Gastroesophageal sphincter (tissue), 4 donors: Measurements from ENCODE around the gene TMEM184A. TPM values are rescaled to one million over a fixed set of nuclear protein-coding genes. Genes with fewer than 3 reads are reported as not detected.

Experiments
- ATAC-seq: fragments of 150-250 bp; one replicate; pipeline ENCODE4 v1.9.1; 2016; ENCODE audit warnings: mild to moderate bottlenecking, moderate library complexity
- H3K27ac ChIP-seq, 4 donors: fragments of 200-600 bp; sonication (generic) in 3 of 4; 1 replicate in 3 of 4; 2 replicates in 1 of 4; pipeline ENCODE4 v1.5.1; 2016 to 2019
- H3K27me3 ChIP-seq: fragments of 200-600 bp; sonication (generic); one replicate; pipeline ENCODE4 v1.5.1; 2019
- H3K36me3 ChIP-seq, 2 donors: fragments of 200-600 bp; sonication (generic); one replicate each; pipeline ENCODE4 v1.5.1; 2019; ENCODE audit warnings: control low read depth in 1 of 2
- H3K4me1 ChIP-seq, 3 donors: fragments of 200-600 bp; sonication (generic); 1 replicate in 2 of 3; 2 replicates in 1 of 3; pipeline ENCODE4 v1.5.1; 2016 to 2019; ENCODE audit warnings: control low read depth in 2 of 3
- H3K4me3 ChIP-seq, 2 donors: fragments of 200-600 bp; sonication (generic); one replicate each; pipeline ENCODE4 v1.5.1; 2019; ENCODE audit warnings: mild to moderate bottlenecking in 1 of 2, moderate library complexity in 1 of 2
- H3K9me3 ChIP-seq, 3 donors: fragments of 200-600 bp; sonication (generic); one replicate each; pipeline ENCODE4 v1.5.1; 2017 to 2019; ENCODE audit warnings: control low read depth in 2 of 3
- EP300 ChIP-seq: sonication (generic); formaldehyde crosslinking; IDR thresholded peaks from one replicate; pipeline ENCODE4 v1.6.1; 2017; ENCODE audit warnings: antibody characterized with exemption, mild to moderate bottlenecking
- POLR2A ChIP-seq, 2 donors: fragments of 450-650 bp; IDR thresholded peaks; one replicate each; pipeline ENCODE4 v1.6.1; 2017; ENCODE audit warnings: antibody characterized with exemption in 2 of 2, mild to moderate bottlenecking in 2 of 2, moderate library complexity in 1 of 2
- POLR2AphosphoS5 ChIP-seq: sonication (generic); formaldehyde crosslinking; IDR thresholded peaks from one replicate; pipeline ENCODE4 v1.6.1; 2017; ENCODE audit warnings: antibody characterized with exemption
- WGBS, 2 donors: methylation state at CpG; one replicate each; pipeline ENCODE4 v1.1.5; 2018; ENCODE audit warnings: low coverage in 1 of 2; 5-methylcytosine and 5-hydroxymethylcytosine counted together
- total RNA-seq, 4 donors: library from RNA; depleted of rRNA; stranded (reverse); fragments of >200 nt; gene quantifications; one replicate each; pipeline ENCODE4 v1.1.0, GENCODE V29; 2016
- TF ChIP-seq, protein P1 (sequence below), 4 experiments: fragments of 200-600 bp in 2 of 4; fragments of 450-650 bp in 2 of 4; sonication (generic) in 1 of 4; IDR thresholded peaks; one replicate each; pipeline ENCODE4 v1.5.1; 2017 to 2019; ENCODE audit warnings: antibody characterized with exemption in 4 of 4, mild to moderate bottlenecking in 2 of 4, moderate library complexity in 2 of 4

TMEM184A gene
- total RNA-seq, 4 donors from 2014 or later, result 0.15 to 1.5 (median 0.31) TPM; not detected in 1

DNA sequence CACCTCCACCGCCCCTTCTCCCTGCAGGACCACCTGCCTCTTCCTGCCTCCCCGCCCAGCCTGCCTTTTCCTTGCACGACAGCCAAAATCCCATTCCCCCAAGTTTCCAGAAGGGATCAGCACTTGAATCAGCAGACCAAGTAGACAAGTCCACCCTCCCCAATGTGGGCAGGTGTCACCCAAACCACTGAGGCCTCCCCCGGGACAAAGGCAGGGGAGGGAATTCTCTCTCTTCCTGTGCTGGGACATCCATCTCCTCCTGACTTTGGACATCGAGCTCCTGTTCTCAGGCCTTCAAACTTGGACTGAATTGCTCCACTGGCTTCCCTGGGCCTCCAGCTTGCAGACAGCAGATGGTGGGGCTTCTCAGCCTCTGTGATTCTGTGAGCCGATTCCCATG, 35.4 kb upstream of the TMEM184A start:
- TF ChIP-seq POLR2AphosphoS5, result no peak
- TF ChIP-seq, protein P1, sequence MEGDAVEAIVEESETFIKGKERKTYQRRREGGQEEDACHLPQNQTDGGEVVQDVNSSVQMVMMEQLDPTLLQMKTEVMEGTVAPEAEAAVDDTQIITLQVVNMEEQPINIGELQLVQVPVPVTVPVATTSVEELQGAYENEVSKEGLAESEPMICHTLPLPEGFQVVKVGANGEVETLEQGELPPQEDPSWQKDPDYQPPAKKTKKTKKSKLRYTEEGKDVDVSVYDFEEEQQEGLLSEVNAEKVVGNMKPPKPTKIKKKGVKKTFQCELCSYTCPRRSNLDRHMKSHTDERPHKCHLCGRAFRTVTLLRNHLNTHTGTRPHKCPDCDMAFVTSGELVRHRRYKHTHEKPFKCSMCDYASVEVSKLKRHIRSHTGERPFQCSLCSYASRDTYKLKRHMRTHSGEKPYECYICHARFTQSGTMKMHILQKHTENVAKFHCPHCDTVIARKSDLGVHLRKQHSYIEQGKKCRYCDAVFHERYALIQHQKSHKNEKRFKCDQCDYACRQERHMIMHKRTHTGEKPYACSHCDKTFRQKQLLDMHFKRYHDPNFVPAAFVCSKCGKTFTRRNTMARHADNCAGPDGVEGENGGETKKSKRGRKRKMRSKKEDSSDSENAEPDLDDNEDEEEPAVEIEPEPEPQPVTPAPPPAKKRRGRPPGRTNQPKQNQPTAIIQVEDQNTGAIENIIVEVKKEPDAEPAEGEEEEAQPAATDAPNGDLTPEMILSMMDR (IDR thresholded peaks at IDR 0.05), result no peak
- no peak for TF ChIP-seq EP300
- no peak for TF ChIP-seq POLR2A (IDR thresholded peaks at IDR 0.05)
- WGBS, 2 donors, result 45% methylated on average over 5 of the region's 6 CpGs; no CpG with 5 or more reads in 1 of the 2 donors
- Histone ChIP-seq H3K9me3 (peaks cover 0 to 9% (median 0%) of the 10 kb centered on the region in 3 donors), H3K27me3 (peaks cover 97% of the 10 kb centered on the region), H3K27ac (no peak overlapping the region), H3K36me3 (no peaks in the 10 kb centered on the region), H3K4me1 (peaks cover 0 to 9% (median 0%) of the 10 kb centered on the region in 3 donors), H3K4me3 (no peak overlapping the region)
- no peak for ATAC-seq

DNA sequence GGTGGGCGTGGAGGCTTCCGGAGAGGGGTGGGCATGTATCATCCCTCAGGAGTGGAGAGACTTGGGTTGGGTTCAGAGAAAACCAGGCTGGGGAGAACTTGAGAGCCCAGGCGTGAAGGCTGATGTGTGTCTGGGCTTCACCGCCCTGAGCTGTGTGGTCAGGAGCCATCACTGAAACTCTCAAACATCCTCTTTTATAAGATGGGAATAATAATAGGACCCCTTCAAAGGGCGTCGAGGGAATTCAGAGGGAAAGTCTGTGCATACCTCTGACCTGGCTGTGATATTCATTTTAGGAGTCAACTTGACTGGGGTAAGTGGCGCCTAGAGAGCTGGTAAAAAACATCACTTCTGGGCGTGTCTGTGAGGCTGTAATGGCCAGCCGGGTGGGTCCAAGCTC, 34.9 kb upstream of the TMEM184A start:
- ATAC-seq, result no peak
- Histone ChIP-seq H3K27ac (no peak overlapping the region), H3K36me3 (no peaks in the 10 kb centered on the region), H3K4me3 (no peak overlapping the region), H3K27me3 (peaks cover 95% of the 10 kb centered on the region), H3K9me3 (peaks cover 0 to 9% (median 0%) of the 10 kb centered on the region in 3 donors), H3K4me1 (peaks cover 0 to 9% (median 0%) of the 10 kb centered on the region in 3 donors)
- WGBS, 2 donors, result 66 to 67% methylated on average over 4 to 7 of the region's 9 CpGs
- TF ChIP-seq POLR2AphosphoS5 (no peak), POLR2A (IDR thresholded peaks at IDR 0.05) (no peak), EP300 (no peak)
- TF ChIP-seq, protein P1 (IDR thresholded peaks at IDR 0.05), result no peak

DNA sequence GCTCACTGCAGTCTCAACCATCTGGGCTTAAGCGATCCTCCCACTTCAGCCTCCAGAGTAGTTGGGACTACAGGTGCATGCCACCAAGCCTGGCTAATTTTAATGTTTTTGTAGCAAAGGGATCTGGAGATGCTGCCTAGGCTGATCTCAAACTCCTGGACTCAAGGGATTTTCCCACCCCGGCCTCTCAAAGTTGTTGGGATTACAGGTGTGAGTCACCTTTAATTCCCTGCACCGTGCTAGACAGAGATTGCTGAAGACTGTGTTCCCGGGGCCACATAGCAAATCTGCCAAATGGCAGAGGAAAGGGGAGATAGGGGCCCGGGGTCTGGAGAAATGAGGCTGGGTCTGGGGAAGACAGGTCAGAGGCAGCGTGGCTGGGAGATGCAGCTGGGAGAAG, 34.5 kb upstream of the TMEM184A start:
- WGBS, 2 donors, result 77% methylated on average over 4 of the region's 6 CpGs; no CpG with 5 or more reads in 1 of the 2 donors
- Histone ChIP-seq H3K4me3 (no peak overlapping the region), H3K4me1 (peaks cover 0 to 9% (median 0%) of the 10 kb centered on the region in 3 donors), H3K27me3 (peaks cover 91% of the 10 kb centered on the region), H3K36me3 (no peaks in the 10 kb centered on the region), H3K27ac (no peak overlapping the region), H3K9me3 (peaks cover 0 to 9% (median 0%) of the 10 kb centered on the region in 3 donors)
- no peak for TF ChIP-seq POLR2A (IDR thresholded peaks at IDR 0.05)
- TF ChIP-seq EP300, result no peak
- no peak for TF ChIP-seq POLR2AphosphoS5
- TF ChIP-seq, protein P1 (IDR thresholded peaks at IDR 0.05), result no peak
- ATAC-seq, result no peak

DNA sequence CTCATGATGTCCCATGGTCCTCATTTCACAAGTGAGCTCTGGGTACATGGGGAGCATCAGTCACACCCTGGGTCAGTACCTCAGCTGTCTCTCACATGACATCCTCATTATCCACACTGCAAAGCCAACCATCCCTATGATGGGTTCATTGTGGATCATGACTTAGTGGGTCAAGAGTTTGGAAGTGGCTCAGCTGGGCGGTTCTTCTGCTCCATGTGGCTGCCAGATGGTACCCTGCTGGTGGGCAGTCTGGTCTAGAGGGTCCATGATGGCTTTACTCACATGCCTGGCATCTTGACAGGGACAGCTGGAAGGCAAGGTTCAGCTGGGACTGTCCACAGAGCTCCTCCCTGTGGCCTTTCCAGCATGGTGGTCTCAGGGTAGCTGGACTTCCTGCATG, 33.0 kb upstream of the TMEM184A start:
- WGBS, 2 donors, result 100% methylated on average over 1 of the region's 1 CpG; no CpG with 5 or more reads in 1 of the 2 donors
- TF ChIP-seq POLR2A (IDR thresholded peaks at IDR 0.05) (no peak), POLR2AphosphoS5 (no peak), EP300 (no peak)
- TF ChIP-seq, protein P1 (IDR thresholded peaks at IDR 0.05), result no peak
- Histone ChIP-seq H3K36me3 (no peaks in the 10 kb centered on the region), H3K4me1 (peaks cover 0 to 9% (median 0%) of the 10 kb centered on the region in 3 donors), H3K9me3 (peaks cover 0 to 9% (median 0%) of the 10 kb centered on the region in 3 donors), H3K27ac (no peak overlapping the region), H3K27me3 (peaks cover 79% of the 10 kb centered on the region), H3K4me3 (no peak overlapping the region)
- ATAC-seq, result no peak

DNA sequence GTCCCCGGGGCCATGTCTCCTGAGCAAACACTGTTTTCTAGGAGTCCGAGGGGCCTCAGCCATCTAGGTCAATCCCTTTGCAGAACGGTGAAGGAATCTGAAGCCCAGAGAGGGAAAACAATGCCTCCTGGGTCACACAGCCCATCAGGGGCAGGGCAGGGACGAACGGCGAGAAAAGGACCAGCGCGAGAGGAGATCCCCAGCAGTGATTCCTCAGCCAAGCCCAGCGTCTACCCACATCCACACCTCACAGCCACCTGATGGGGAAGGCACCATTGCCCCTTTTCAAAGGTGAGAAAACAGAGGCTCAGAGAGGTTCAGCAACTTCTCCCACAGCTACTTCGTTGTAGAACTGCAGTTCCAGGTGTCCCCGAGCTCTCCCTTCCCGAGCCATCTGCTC, 31.7 kb upstream of the TMEM184A start:
- ATAC-seq, result no peak
- Histone ChIP-seq H3K4me1 (peaks cover 0 to 9% (median 0%) of the 10 kb centered on the region in 3 donors), H3K27me3 (peaks cover 66% of the 10 kb centered on the region), H3K9me3 (peaks cover 0 to 9% (median 0%) of the 10 kb centered on the region in 3 donors), H3K4me3 (no peak overlapping the region), H3K27ac (no peak overlapping the region), H3K36me3 (no peaks in the 10 kb centered on the region)
- WGBS, 2 donors, result 79 to 100% methylated on average over 1 to 6 of the region's 12 CpGs
- no peak for TF ChIP-seq POLR2AphosphoS5
- TF ChIP-seq, protein P1 (IDR thresholded peaks at IDR 0.05), result no peak
